Esophagus (tissue), 2 donors: ENCODE data around the gene CIAPIN1. TPM values are rescaled to one million over a fixed set of nuclear protein-coding genes. Genes with fewer than 3 reads are reported as not detected.

Source experiments
- H3K27ac ChIP-seq, 2 donors: one replicate each; pipeline ENCODE4 v1.5.1; 2013; ENCODE audit warnings: low read depth in 2 of 2, mild to moderate bottlenecking in 2 of 2, inconsistent platforms in 1 of 2, low read length in 1 of 2, moderate library complexity in 1 of 2
- H3K27me3 ChIP-seq, 2 donors: one replicate each; pipeline ENCODE4 v1.6.1; 2013; ENCODE audit warnings: low read length in 2 of 2, control low read depth in 1 of 2, mild to moderate bottlenecking in 1 of 2; ENCODE audit not compliant: insufficient read depth in 2 of 2, control insufficient read depth in 1 of 2
- H3K36me3 ChIP-seq, 2 donors: one replicate each; pipeline ENCODE4 v1.6.1; 2013; ENCODE audit warnings: low read length in 1 of 2; ENCODE audit not compliant: control insufficient read depth in 2 of 2, insufficient read depth in 2 of 2
- H3K4me1 ChIP-seq, 2 donors: one replicate each; pipeline ENCODE4 v1.6.1; 2013; ENCODE audit warnings: low read length in 1 of 2; ENCODE audit not compliant: control insufficient read depth in 2 of 2, insufficient read depth in 2 of 2
- H3K4me3 ChIP-seq, 2 donors: one replicate each; pipeline ENCODE4 v1.5.1; 2013; ENCODE audit warnings: low read length in 2 of 2, mild to moderate bottlenecking in 2 of 2, low read depth in 1 of 2, moderate library complexity in 1 of 2
- H3K9me3 ChIP-seq, 2 donors: one replicate each; pipeline ENCODE4 v1.6.1; 2013; ENCODE audit warnings: mild to moderate bottlenecking in 2 of 2, low read depth in 1 of 2, low read length in 1 of 2, moderate library complexity in 1 of 2; ENCODE audit not compliant: control insufficient read depth in 2 of 2, insufficient read depth in 1 of 2
- WGBS, 2 donors: extraction: QIAGEN DNeasy Blood & Tissue Kit; methylation state at CpG; one replicate each; pipeline ENCODE4 v1.1.7; 2013; 5-methylcytosine and 5-hydroxymethylcytosine counted together
- polyA plus RNA-seq, 2 donors: library from polyadenylated mRNA; stranded (reverse); fragments of 200-250 nt; gene quantifications; one replicate each; pipeline ENCODE4 v1.2.3, GENCODE V29; 2013
- donor health status: healthy with polysubstance abuse.
- donor health status: Bipolar disorder and iron deficiency.

Gene CIAPIN1
- polyA plus RNA-seq, 2 donors = 11.7 to 31.6 TPM

DNA sequence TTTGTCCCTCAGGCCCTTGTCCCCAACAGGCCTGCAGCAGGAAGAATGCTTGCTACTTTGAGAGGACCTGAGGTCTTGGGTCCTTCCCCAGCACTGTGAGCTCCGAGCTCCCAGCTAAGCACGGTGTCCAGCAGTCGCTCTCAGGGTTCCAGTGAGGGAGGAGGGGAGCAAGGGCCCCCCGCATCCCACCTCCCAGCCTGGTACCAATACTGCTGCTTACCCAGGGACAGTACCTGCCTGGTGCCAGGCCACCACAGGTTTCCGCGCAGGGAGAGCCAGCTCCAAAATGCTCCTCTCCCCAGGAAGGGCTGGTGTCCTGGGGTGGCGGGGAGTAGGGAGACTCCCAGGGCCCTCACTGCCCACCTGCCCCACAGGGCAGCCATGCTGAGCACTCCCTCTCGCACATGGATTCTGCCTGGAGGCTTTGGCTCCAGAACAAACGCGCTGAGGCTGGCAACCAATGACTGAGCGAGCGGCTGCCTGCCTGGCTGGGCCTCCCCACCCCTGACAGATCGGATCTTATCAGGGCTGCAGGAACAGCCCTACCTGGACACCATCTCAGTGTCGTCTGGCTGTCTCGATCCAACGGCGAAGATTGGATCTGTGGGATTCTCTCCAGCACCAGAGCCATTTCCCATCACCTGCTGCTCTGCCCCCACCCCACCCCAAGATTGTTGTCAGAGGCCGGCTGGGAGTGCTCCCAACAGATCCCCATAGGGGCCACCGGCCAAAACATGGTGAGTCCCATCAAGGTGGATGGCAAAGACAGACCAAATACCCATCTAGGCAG lies 36.7 kb upstream of the CIAPIN1 start:
- Histone ChIP-seq H3K4me1 (peaks cover 21 to 34% of the 10 kb centered on the region in 2 donors), H3K27ac (peak overlapping the region in 1 of 2 donors; percentile 35), H3K36me3 (peaks cover 0 to 10% of the 10 kb centered on the region in 2 donors), H3K4me3 (no peak overlapping the region), H3K27me3 (no peaks in the 10 kb centered on the region), H3K9me3 (no peaks in the 10 kb centered on the region)
- 51 to 52% methylated on average over 18 to 19 of the region's 19 CpGs for WGBS, 2 donors

DNA sequence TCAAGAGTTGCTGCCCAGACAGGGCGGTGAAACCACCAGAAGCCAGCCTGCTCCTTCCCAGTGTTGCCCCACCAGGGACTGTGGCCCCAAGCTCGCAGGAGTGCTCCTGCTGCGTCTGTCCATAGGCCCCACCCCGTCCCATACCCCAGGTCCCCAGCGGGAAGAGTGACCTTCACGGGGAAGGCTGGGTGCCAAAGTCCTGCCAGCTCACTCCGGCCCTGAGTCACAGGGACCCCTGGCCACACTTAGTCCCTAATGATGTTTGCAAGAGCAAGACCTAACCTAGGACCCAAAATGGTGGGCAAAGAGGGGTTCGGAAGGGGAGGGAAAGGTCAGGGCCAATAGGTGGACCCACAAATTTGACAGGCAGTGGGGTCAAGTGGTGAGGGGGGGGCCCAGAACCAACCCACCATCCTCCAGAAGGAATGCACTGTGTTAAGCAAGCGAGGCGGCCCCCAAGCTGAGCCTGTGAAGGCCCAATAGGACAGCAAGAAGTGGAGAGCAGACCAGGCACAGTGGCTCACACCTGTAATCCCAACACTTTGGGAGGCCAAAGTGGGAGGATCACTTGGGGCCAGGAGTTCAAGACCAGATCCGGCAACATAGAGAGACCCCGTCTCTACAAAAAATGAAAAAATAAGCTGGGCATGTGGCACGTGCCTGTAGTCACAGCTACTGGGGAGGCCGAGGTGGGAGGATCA lies 35.8 kb upstream of the CIAPIN1 start:
- H3K27me3 ChIP-seq = no peaks in the 10 kb centered on the region
- WGBS, 2 donors = 73 to 77% methylated on average over 13 to 14 of the region's 14 CpGs
- H3K9me3 ChIP-seq = no peaks in the 10 kb centered on the region
- H3K4me3 ChIP-seq = no peak overlapping the region
- H3K4me1 ChIP-seq = peaks cover 21 to 38% of the 10 kb centered on the region in 2 donors
- H3K36me3 ChIP-seq = peaks cover 1 to 15% of the 10 kb centered on the region in 2 donors
- no peak overlapping the region for H3K27ac ChIP-seq

DNA sequence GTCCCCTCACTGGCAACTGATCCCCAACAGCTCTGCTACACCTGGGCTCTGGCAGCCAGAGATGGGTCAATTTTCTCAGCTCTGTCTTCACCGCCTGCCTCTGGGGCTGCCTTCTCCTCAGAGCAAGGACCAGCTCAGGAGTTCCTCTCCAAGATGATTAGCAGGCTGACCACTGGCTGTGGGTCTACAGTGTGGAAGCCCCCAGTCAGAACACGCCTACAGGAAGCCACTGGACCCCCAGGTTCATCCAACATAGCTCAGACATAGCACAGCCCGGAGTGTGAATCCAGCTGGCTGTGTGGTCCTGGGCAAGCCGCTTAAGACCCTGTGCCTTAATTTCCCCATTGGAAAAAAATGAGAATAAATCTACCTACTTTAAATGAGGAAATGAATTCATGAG lies 34.2 kb upstream of the CIAPIN1 start:
- peaks cover 21 to 35% of the 10 kb centered on the region in 2 donors for H3K4me1 ChIP-seq
- 87 to 89% methylated on average over 4 of the region's 4 CpGs for WGBS, 2 donors
- no peaks in the 10 kb centered on the region for H3K9me3 ChIP-seq
- no peaks in the 10 kb centered on the region for H3K27me3 ChIP-seq
- H3K4me3 ChIP-seq = no peak overlapping the region
- peaks cover 4 to 18% of the 10 kb centered on the region in 2 donors for H3K36me3 ChIP-seq
- H3K27ac ChIP-seq = no peak overlapping the region

DNA sequence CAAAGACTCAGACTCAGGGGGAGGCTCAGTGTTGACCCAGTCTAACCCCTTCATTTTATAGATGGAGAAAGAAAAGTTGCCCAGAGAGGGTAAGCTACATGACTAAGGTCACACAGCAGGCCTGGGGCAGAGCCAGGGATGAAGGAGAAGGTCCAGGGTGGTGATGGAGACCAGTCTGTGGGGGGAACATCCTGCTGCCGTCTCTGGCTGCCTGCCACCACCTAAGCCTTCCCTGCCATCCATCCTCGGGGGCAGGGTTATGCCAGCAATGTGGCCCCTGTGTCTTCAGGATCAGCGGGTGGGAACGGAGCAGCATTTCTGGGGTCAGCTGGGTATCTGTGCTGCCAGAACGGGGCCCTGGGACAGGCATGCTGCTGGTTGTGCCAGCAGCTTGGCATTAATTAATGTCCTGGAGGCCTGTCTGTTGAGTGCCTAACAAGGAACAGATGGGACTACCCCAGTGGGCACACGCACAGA lies 33.6 kb upstream of the CIAPIN1 start:
- H3K27ac ChIP-seq = no peak overlapping the region
- no peaks in the 10 kb centered on the region for H3K27me3 ChIP-seq
- H3K36me3 ChIP-seq = peaks cover 4 to 18% of the 10 kb centered on the region in 2 donors
- peaks cover 21 to 38% of the 10 kb centered on the region in 2 donors for H3K4me1 ChIP-seq
- H3K9me3 ChIP-seq = no peaks in the 10 kb centered on the region
- whole genome bisulfite sequencing, 2 donors = 34 to 53% methylated on average over 6 of the region's 6 CpGs
- H3K4me3 ChIP-seq = no peak overlapping the region

DNA sequence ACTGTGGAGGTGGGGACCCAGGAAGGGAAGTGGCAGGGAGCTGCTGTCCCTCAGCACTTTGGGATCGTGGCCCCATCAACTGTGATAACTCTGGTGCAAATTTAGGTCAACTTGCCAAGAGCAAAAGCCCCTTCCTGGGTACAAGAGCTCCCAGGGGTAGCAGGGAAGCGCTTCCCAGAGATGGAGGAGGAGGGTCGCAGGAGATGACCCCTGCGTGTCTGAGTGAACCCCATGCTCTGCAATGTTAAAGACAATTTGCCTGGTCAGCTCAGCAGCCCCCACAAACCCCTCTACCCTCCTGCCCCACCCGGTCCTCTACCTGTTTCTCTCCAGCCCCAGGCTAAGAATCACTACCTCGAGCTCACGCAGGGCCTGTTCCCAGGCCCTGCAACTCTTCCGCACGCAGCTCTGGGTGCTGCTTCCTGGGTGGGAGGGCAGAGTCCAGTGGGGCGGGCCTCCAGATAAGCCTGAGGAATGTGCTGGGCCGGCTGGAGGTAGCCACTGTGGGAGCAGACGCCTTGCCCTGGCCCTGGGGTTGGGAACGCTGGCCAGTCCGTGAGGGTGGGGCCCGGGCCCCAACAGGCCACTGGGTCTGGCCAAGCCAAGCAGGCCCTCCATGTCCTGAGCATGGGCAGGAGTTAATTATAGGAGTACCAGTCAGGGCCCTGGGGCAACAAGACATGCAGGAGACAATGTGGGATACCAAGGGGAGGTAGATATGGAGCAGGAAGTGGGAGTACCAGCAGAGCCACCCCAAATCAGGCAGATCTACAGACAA lies 33.0 kb upstream of the CIAPIN1 start:
- 33 to 38% methylated on average over 15 of the region's 15 CpGs for WGBS, 2 donors
- H3K4me3 ChIP-seq = peak overlapping the region in 1 of 2 donors; percentile 45
- peak overlapping the region; percentile 9 to 13 for H3K27ac ChIP-seq

DNA sequence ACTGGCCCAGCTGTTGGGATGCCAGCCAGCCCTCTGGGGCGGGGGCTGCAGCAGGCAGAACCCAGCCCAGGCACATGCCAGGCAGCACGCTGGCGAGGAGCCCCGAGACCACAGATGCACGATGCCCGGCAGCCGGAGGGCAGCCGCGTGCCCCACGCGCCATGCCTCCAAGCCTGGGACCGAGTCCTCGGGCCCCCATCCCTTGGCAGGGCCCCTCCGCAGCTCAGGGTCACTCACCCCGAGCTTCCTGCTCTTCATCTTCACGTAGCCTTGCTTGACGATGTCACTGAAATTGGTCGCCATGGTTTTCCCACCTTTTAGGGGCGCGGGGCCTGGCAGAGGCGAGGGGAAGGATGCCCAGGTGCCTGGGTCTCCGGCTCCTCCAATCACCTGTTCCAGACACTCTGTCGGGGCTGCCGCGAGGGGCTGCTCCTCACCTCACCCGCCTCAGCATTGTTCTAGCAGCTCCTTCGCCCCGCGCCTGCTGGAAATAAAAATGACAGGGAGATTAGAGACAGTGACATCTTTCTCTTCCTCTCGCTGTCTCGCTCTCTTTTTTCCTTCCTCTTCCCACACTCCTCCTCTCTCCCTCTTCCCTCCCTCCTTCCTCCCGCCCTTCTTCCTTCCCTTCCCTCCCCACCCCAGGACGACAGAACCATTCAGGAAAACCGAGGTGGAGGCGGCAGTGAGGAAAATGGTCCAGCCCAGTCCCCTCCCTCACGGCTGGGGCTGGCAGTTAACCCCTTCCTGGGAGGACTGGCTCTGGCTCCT lies 32.2 kb upstream of the CIAPIN1 start:
- Histone ChIP-seq H3K36me3 (peaks cover 4 to 24% of the 10 kb centered on the region in 2 donors), H3K4me3 (peak overlapping the region; percentile 18 to 45), H3K9me3 (no peaks in the 10 kb centered on the region), H3K27ac (peak overlapping the region in 1 of 2 donors; percentile 9), H3K4me1 (peaks cover 10 to 26% of the 10 kb centered on the region in 2 donors), H3K27me3 (no peaks in the 10 kb centered on the region)
- 18 to 27% methylated on average over 32 to 36 of the region's 36 CpGs for WGBS, 2 donors

More for the DNA sequence above, 33.0 kb upstream of the CIAPIN1 start:
- peaks cover 4 to 18% of the 10 kb centered on the region in 2 donors for H3K36me3 ChIP-seq
- no peaks in the 10 kb centered on the region for H3K27me3 ChIP-seq
- no peaks in the 10 kb centered on the region for H3K9me3 ChIP-seq
- peaks cover 16 to 33% of the 10 kb centered on the region in 2 donors for H3K4me1 ChIP-seq

DNA sequence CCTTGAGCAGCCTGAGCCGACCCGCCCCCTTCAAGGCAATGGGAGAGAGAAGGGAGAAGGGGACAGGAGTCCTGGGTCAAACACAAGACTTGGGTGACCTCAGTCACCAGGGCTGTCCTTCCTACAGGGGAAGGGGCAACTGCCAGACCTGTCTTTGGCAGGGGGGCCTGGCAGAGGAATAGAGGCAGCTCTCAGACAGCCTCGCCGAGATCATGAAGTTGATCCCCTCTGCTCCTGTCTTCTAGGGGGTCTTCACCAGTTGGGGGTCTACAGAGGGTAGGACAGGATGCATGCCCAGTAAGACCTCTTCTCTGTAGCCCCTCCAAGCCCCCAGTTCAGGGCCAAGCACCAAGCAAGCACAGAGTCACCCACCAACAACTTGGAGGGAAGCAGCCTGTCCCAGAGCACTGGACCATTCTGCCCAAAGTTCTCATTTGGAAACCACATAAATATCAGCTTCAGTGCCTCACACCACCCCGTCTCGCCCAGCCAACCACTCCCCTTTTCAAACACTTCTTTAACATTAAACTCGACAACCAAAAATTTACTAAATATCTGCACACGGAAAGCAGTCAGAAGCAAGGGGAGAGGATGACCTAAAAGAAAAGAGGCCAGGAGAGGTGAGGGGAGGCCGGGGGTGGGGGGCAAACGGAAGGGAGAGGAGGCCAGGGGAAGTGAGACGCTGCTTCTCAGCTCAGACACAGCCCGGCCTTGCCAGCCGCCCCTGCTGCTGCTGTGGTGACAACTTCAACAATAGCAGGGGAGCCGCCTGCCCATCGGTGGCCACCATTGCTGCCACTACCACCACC lies 31.4 kb upstream of the CIAPIN1 start:
- H3K36me3 ChIP-seq = peaks cover 4 to 29% of the 10 kb centered on the region in 2 donors
- H3K27me3 ChIP-seq = no peaks in the 10 kb centered on the region
- H3K4me1 ChIP-seq = peaks cover 4 to 19% of the 10 kb centered on the region in 2 donors
- H3K4me3 ChIP-seq = peak overlapping the region in 1 of 2 donors; percentile 45
- 52 to 56% methylated on average over 15 of the region's 15 CpGs for WGBS, 2 donors
- no peaks in the 10 kb centered on the region for H3K9me3 ChIP-seq
- no peak overlapping the region for H3K27ac ChIP-seq

DNA sequence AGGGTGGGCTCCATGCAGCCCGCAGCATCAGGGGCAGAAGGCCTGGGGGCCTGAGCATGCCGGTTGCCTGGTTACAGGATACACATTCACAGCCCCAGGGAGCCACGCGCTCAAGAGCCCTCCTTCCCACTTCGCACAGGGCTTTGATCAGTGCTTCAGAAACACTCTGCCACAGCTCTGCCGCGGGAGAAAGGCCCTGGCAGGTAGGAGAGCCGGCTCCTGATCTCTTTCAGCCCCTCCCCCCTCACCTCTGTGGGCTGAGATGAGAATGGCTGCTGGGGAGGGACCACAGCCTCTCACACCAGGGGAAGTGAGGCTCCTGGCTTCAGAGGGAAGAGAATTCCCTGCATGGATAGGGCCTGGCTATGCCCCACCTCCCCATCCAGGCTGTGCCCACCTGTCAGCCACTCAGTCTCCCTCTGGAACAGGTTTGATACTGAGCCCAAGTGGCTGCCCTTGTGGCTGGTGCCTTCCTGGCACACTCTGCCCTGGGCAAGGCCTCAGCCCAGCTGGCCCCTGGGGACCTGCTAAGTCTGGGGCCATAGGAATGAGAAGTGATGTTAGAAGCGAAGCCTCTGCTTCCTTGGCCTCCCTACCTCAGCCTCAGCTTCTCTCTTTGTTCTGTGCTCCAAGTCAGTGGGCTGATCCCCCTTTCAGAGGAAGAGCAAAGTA lies 30.5 kb upstream of the CIAPIN1 start:
- Histone ChIP-seq H3K4me3 (no peak overlapping the region), H3K36me3 (peaks cover 10 to 29% of the 10 kb centered on the region in 2 donors), H3K27ac (no peak overlapping the region), H3K4me1 (peaks cover 4 to 18% of the 10 kb centered on the region in 2 donors), H3K9me3 (no peaks in the 10 kb centered on the region), H3K27me3 (no peaks in the 10 kb centered on the region)
- 67 to 68% methylated on average over 9 of the region's 9 CpGs for WGBS, 2 donors
